Heart left ventricle (tissue), 13 donors: ENCODE data around the gene POLR1H.

Experiments
- POLR2A ChIP-seq, 2 donors: fragments of 450-650 bp; IDR thresholded peaks; one replicate each; pipeline ENCODE4 v1.6.1; 2017; ENCODE audit warnings: antibody characterized with exemption in 2 of 2, mild to moderate bottlenecking in 2 of 2, moderate library complexity in 2 of 2
- TF ChIP-seq, protein P1 (sequence below), 12 donors: fragments of 200-600 bp; sonication (generic) in 4 of 12; IDR thresholded peaks; one replicate each; pipeline versions ENCODE4 v1.5.0 to v1.8.0; 2018 to 2022; ENCODE audit warnings: antibody characterized with exemption in 12 of 12, mild to moderate bottlenecking in 5 of 12
- donor health status: ischemic (EF 13 %, LVEDD 7.1; RV severe dilation, severe dysfunction).
- donor health status: DM: no; HTN: yes; CAD: no.
- donor health status: DM: no; HTN: no; CAD: no.
- donor health status: ischemic (EF 25% LVEDD 6.9; RV normal size, moderate dysfunction).
- donor health status: ischemic (EF 25% LVEDD 5.7; RV mildly dilated, moderate dysfunction).
- donor health status: ischemic (EF 35%, LVEDD 5.7; RV mildly dilated, moderate dysfunction).
- donor health status: nonischemic (EF 11% LVEDD 7.7; RV severe dilation, severe dysfunction).
- donor health status: DM: yes; HTN: yes; CAD: no.
- donor health status: PGD.
- donor health status: ischemic (EF 29% LVEDD 5.4; RV normal size, mild dysfunction).
- donor health status: nonischemic (EF 23%, LVEDD 6.1; RV moderate dilation, normal function).

- TF ChIP-seq, protein P1, sequence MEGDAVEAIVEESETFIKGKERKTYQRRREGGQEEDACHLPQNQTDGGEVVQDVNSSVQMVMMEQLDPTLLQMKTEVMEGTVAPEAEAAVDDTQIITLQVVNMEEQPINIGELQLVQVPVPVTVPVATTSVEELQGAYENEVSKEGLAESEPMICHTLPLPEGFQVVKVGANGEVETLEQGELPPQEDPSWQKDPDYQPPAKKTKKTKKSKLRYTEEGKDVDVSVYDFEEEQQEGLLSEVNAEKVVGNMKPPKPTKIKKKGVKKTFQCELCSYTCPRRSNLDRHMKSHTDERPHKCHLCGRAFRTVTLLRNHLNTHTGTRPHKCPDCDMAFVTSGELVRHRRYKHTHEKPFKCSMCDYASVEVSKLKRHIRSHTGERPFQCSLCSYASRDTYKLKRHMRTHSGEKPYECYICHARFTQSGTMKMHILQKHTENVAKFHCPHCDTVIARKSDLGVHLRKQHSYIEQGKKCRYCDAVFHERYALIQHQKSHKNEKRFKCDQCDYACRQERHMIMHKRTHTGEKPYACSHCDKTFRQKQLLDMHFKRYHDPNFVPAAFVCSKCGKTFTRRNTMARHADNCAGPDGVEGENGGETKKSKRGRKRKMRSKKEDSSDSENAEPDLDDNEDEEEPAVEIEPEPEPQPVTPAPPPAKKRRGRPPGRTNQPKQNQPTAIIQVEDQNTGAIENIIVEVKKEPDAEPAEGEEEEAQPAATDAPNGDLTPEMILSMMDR (IDR thresholded peaks at IDR 0.05) = no peak
- TF ChIP-seq POLR2A (IDR thresholded peaks at IDR 0.05) = no peak
These were observed 35.9 kb upstream of the POLR1H start for GRCh38 chr6:30025186-30025585.
